HTR-8/SVneo (cell line): Measurements from ENCODE around the gene BPIFA1.

Experiments used
- DNase-seq: peaks from one replicate; pipeline ENCODE4 v3.0.0; 2011; ENCODE audit warnings: low spot score, mixed read lengths; ENCODE audit not compliant: insufficient read length
- FAIRE-seq: peaks from 2 replicates; lab custom pipeline; 2011; peaks lifted over from hg19 to GRCh38; lab: Jason Lieb, UNC

BPIFA1 gene

DNA sequence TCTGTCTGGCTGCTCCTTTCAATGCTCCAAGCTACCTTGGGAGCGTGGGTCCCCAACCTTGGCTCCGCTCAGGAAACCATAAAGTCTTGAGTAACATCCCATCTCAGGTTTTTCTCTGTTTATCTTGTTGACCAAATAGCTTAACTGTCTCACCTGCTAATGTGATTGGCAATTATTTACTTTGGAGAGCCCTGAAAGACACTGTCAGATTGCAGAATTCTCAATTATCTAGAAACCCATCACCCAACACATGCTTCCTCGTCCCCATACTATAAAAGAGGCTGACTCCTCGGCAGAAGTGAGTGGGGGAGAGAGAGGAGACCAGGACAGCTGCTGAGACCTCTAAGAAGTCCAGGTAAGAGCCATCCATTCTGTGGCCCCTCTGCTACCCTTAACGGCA, at the start of gene BPIFA1:
BPIFA1 (plus strand) TSS at position 301 of the 400 bp plus-strand sequence. CDS start 1,716 bp downstream, outside the sequence.
- no peak for DNase-seq

GRCh38 chr20:33187491-33187890, 48.3 kb upstream of the BPIFA1 start:
- DNase-seq = no peak
- FAIRE-seq = peak; percentile 23

More for the DNA sequence above, at the start of gene BPIFA1:
- FAIRE-seq = no peak

GRCh38 chr20:33188421-33188820, 47.4 kb upstream of the BPIFA1 start:
- FAIRE-seq (no peak), DNase-seq (no peak)

GRCh38 chr20:33191484-33191883, 44.3 kb upstream of the BPIFA1 start:
- DNase-seq (no peak), FAIRE-seq (no peak)

- no peak for FAIRE-seq
Measured at GRCh38 chr20:33191955-33192354, 43.8 kb upstream of the BPIFA1 start.

DNA sequence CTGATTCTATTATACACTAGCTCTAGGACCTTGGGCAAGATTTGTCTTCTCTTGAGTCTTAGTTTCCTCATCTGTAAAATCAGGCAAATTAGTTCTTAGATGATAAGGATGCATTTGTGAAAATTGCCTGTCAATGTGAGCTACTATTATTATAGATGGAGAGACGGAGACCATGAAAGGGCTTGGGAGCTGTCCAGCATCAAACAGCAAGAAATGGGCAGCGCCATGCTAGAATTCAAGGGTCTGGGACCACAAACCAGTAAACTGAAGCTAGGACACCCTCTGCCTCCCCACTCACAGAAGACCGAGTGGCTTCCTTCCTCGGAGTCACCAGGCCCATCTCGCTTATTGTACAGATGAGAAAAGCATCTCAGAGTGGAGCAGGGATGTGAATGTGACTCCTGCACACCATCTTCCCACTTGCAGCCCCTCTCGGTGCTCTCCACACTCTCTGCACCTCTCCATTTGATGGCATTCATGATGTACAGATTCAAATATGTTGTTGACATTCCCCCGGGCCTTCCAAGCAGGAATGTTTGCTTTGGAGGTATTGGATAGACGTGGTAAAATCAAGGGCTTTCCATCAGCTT, 42.8 kb upstream of the BPIFA1 start:
- FAIRE-seq (no peak), DNase-seq (no peak)

More at GRCh38 chr20:33191955-33192354, 43.8 kb upstream of the BPIFA1 start:
- no peak for DNase-seq

DNA sequence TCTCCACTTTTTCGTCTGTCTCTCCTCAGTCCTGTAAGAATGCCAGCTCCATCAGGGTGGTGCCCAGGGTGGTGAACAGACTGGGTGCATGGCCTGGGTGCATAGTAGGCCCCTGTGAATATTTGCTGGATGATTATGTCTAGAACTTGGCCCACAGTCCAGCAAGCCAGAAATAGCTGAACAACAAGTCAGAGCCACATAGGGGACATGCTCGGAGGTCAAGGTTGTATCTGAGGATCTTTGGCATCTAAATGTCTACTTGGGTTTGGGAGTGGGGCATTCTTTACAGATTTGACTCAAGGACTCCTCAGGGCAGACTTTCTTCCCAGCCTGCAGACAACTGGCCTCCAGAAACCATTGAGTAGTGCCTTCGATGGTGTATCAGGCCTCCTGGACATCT, 36.8 kb upstream of the BPIFA1 start:
- FAIRE-seq = no peak
- DNase-seq = no peak

DNA sequence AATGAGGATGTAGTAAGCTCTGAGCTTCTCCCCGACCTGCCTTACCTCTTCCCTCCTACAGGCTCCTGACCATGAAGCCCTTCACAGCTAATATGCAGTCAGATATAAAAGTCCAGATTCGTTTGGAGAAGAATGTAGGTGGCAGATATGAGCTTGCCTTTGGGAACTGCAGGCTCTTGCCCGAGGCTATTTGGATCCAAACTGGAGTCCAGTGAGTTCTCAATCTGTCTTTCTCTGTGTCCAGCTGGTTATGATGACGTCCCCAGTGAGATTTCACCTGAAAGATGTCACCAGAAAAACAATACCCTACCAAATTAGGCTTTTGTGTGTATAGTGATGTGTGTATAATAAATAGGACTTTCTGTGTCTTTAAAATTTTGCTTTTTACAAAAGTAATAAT, 33.3 kb upstream of the BPIFA1 start:
- DNase-seq (no peak), FAIRE-seq (no peak)

DNA sequence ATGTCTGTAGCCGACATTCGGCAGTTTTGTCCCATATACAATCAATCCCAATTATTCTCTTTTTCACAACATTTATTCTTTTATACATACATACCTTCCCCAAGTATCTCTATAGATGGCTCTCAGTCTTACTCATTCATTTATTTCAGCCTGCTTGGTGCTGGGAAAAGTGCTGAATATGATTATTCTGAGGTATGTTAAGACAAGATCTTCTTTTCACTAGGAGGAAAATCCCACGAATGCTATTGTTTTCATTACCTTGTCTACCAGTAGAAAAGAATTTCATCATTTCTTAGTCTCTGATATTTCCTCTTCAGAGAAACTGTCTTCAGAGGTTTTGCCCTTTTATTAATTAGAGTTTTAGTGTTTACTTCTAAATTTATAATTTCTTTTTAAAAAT, 32.4 kb upstream of the BPIFA1 start:
- no peak for DNase-seq
- FAIRE-seq = no peak

GRCh38 chr20:33209789-33210188, 26.0 kb upstream of the BPIFA1 start:
- FAIRE-seq = peak; percentile 94
- DNase-seq = peak; percentile 80

DNA sequence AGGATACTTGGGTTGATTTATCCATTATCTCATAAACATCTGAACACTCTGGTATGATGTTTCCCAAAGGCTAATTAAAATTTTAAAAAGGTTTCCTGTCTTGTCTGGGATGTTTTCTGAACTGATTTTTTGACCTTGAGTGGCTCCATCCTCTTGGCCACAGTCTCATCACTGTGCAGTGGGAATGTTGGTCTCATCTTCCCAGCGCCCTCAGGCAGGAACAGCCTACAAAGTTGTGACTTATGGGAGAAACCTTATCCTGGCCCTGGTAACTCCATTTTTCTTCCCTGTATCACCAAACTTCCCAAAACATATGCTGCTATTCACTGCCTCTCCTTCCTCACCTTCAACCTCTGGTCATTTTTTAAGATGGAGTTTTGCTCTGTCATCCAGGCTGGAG, 25.4 kb upstream of the BPIFA1 start:
- FAIRE-seq (no peak), DNase-seq (no peak)

DNA sequence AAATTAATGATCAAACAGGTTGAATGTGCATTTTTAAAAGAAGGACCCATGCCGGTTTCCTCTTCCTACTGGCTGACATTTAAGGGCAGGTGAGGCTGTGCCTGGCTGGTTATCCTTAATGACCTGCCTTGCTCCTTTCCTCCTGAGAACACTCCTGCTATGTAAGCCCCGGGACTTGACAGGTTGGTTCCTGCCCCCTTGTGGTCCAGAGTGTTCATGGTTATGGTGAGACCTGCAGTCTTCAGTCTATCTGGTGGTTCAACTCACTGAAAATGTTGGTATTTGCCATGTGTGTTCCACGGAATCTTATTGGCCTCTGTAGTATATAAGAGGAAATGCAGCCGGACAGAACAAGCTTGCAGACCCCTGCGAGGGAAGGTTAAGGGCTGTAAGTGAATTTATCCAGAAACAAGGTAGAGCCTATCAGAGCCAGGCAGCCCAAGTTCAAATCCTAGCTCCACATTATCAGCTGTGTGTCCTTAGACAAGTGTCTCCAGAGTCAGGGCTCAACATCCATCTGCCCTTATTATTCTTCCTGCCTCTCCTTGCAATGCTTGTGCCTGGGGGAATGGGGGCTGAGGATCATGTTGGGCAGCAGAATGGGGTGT, 23.9 kb upstream of the BPIFA1 start:
- FAIRE-seq (peak; percentile 82), DNase-seq (peak; percentile 73)

DNA sequence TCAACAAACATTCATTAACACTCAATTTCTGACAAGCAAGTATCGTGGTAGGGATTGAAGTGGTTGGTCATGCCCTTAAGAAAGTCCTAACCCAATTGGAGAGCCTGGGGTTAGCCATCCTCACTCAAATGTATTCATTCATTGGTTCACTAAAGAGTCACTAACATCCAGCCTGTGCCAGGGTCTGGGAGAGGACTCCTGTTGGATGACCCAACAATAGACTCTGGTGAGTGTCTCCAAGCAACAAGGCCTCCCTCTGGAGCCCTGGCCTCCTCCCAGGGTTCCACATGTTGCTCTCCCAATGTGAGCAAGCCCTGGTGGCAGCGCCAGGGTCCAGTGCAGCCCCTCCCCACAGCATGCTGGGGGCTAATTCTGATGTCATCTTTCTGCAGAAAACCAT, 18.7 kb upstream of the BPIFA1 start, which contains the start of gene BPIFA3:
BPIFA3 (plus strand) TSS at position 301 of the 400 bp plus-strand sequence. CDS start 185 bp downstream, outside the sequence.
- FAIRE-seq (no peak), DNase-seq (no peak)

GRCh38 chr20:33224399-33224798, 11.4 kb upstream of the BPIFA1 start:
- FAIRE-seq (no peak), DNase-seq (no peak)

- FAIRE-seq (peak; percentile 13), DNase-seq (no peak)
Measured at GRCh38 chr20:33229843-33230242, 6.0 kb upstream of the BPIFA1 start.

GRCh38 chr20:33231237-33231636, 4.6 kb upstream of the BPIFA1 start:
- FAIRE-seq = no peak
- no peak for DNase-seq

DNA sequence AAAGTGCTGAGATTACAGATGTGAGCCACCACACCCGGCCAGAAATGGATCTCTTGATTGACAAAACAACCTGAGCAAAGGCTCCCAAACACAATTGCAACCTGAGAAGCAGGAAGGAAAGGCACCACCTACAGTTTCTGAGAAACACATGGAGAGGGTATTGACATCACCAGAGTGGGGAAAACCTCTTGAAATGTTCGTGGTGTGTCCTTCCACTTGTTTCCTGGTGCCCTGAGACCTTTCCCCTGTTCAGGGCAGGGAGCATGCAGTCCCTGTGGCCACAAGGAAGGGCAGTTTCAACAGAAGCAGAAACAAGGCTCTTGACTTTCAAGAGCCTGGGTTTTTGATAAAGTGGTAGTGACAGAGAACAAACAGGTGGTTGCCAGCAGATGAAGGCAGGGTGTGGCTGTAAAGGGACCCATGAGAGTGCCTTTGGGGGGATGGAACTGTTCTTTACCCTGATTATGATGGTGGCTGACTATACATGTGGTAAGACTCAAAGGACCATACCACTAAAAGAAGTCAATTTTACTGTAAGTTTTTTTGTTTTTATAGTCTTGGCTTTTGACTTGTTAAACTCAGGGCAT, 3.2 kb upstream of the BPIFA1 start:
- DNase-seq (no peak), FAIRE-seq (no peak)

DNA sequence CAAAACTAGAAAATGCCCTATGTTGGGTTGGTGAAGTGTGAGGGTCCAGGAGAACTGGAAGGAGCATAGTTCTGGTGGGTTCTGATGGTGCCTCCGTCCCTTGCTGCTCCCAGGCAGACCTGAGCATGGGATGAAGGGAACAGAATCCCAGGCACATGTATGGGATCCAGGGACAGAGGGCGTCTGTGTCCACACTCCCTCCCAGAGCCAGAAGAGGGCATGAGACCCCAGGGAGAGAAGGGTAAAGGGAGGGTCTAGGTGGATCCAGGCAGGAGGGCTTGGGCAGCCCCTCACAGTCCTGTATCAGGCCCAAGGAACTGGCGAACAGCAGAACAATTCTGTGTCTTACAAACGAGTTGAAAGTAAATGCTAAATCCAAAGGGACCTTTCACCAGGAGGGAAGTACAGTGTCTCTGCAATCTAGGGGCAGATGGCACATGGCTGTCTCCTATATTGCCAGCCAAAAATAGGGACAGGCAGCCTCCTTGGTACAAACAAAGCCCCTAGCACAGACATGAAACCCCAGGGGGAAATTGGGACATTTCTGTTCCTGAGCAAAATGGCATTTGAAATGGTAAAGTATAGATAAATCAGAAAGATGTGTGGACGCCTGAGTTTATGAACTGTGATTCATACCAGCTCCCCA, 2.5 kb upstream of the BPIFA1 start:
- FAIRE-seq (no peak), DNase-seq (no peak)

DNA sequence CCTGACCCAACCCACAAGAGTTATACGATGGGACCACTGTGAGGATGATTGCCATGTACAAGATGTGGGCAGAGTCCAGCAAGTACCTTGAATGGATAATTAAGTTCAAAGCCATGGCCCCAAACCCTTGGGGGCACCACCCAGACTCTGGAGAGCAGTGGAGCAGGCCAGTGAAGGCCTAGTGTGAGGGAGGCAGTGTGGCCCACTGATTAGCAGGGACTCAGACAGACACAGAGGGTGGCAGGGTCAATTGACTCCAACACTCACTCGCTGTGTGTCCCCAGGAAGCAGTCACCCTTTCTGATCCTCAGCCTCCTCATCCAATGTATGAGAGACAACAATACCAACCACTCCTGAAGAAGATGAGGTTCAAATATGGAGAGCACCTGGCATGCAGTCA, 1.7 kb upstream of the BPIFA1 start:
- FAIRE-seq (no peak), DNase-seq (no peak)

DNA sequence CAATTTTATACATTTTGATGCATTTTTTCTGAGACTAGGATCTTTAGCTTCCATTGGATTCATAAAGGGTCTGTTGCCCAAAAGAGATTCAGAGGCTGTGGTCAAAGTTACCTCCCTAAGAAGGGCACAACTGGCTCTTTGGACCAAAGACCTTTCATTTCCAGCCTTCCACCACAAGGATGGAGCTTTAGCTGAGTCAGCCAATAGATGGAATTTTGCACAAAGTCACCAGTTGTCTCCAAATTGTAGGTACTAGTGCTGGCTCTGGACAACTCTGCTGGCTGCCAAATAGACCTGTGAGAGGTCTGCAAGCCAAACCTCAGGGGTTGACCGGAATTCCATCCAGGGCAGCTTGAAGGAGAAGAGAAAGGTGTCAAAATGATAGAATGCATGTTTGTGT, 555 bp downstream of the BPIFA1 start:
- no peak for FAIRE-seq

GRCh38 chr20:33237989-33238388, 2.2 kb downstream of the BPIFA1 start:
- DNase-seq (no peak), FAIRE-seq (no peak)

More for the DNA sequence above, 555 bp downstream of the BPIFA1 start:
- no peak for DNase-seq
